ENCODE measurements around the gene BOD1L1.

BOD1L1 gene

GRCh38 chr4:13555325-13555724, 72.2 kb downstream of the BOD1L1 start:
- no peak for DNase-seq (ENCODE audit: low read depth)

- no peak for DNase-seq (ENCODE audit: low read depth)
Measured at GRCh38 chr4:13553081-13553480, 74.4 kb downstream of the BOD1L1 start.

GRCh38 chr4:13548984-13549546, 78.5 kb downstream of the BOD1L1 start:
- peak; percentile 41 for DNase-seq (ENCODE audit: low read depth)

GRCh38 chr4:13548059-13548983, 79.2 kb downstream of the BOD1L1 start:
- DNase-seq (ENCODE audit: low read depth), result no peak

- DNase-seq (ENCODE audit: low read depth), result no peak
Measured at GRCh38 chr4:13547485-13548041, 80.0 kb downstream of the BOD1L1 start.

- no peak for DNase-seq (ENCODE audit: low read depth)
Measured at GRCh38 chr4:13546941-13547484, 80.5 kb downstream of the BOD1L1 start.

GRCh38 chr4:13546142-13546940, 81.2 kb downstream of the BOD1L1 start:
- no peak for DNase-seq (ENCODE audit: low read depth)

GRCh38 chr4:13545394-13545808, 82.1 kb downstream of the BOD1L1 start:
- DNase-seq (ENCODE audit: low read depth), result no peak

GRCh38 chr4:13544606-13545393, 82.7 kb downstream of the BOD1L1 start:
- peak; percentile 23 for DNase-seq (ENCODE audit: low read depth)

- DNase-seq (ENCODE audit: low read depth), result no peak
Measured at GRCh38 chr4:13543839-13544605, 83.5 kb downstream of the BOD1L1 start, which contains the start of gene NKX3-2. NKX3-2 (minus strand) TSS chr4:13544508; CDS start chr4:13544414, 94 bp downstream.

- DNase-seq (ENCODE audit: low read depth), result no peak
Measured at GRCh38 chr4:13543032-13543838, 84.3 kb downstream of the BOD1L1 start.

- no peak for DNase-seq (ENCODE audit: low read depth)
Measured at GRCh38 chr4:13542577-13543031, 84.9 kb downstream of the BOD1L1 start.

- DNase-seq (ENCODE audit: low read depth), result no peak
Measured at GRCh38 chr4:13541720-13542576, 85.6 kb downstream of the BOD1L1 start.

GRCh38 chr4:13541176-13541604, 86.3 kb downstream of the BOD1L1 start:
- no peak for DNase-seq (ENCODE audit: low read depth)

- no peak for DNase-seq (ENCODE audit: low read depth)
Measured at GRCh38 chr4:13540446-13541175, 86.9 kb downstream of the BOD1L1 start.

- no peak for DNase-seq (ENCODE audit: low read depth)
Measured at GRCh38 chr4:13539619-13540445, 87.7 kb downstream of the BOD1L1 start.
